Fibroblast of mammary gland (primary cell): ENCODE results near the gene ADGRG7.

Experiments used
- DNase-seq: peaks from one replicate; pipeline ENCODE4 v3.0.0-alpha.2; 2010; ENCODE audit warnings: low read depth
- H3K4me3 ChIP-seq: 2 replicates; pipeline ENCODE4 v1.5.1; 2011; ENCODE audit warnings: low read depth, mild to moderate bottlenecking, low read length, moderate library complexity; ENCODE audit not compliant: control insufficient read depth
- CTCF ChIP-seq: conservative IDR thresholded peaks from 2 replicates; pipeline ENCODE4 v1.5.1; 2011; ENCODE audit warnings: low read depth, low read length, inconsistent platforms; ENCODE audit not compliant: control insufficient read depth, insufficient read depth

Gene ADGRG7

GRCh38 chr3:100740207-100740606 is 130.8 kb downstream of the ADGRG7 start:
- no peak for TF ChIP-seq CTCF
- H3K4me3 ChIP-seq, result no peak overlapping the region
- peak; percentile 25 for DNase-seq

- no peak overlapping the region for H3K4me3 ChIP-seq
- no peak for TF ChIP-seq CTCF
- no peak for DNase-seq
Measured at GRCh38 chr3:100743535-100743934, 134.1 kb downstream of the ADGRG7 start.

- no peak for TF ChIP-seq CTCF
- no peak overlapping the region for H3K4me3 ChIP-seq
- no peak for DNase-seq
Measured at GRCh38 chr3:100744671-100745070, 135.3 kb downstream of the ADGRG7 start.
